Osteoblast (primary cell): Measurements from ENCODE around the gene PLK1. TPM values are rescaled to one million over a fixed set of nuclear protein-coding genes. Genes with fewer than 3 reads are reported as not detected.
A peak's percentile ranks its signal among the peaks of the same experiment; 100 is the strongest.

Experiments
- DNase-seq: peaks from one replicate; pipeline ENCODE4 v3.0.0; 2011; ENCODE audit warnings: low spot score, mixed read lengths; ENCODE audit not compliant: insufficient read length; ENCODE audit errors: missing footprints
- H2AFZ ChIP-seq: 2 replicates; pipeline ENCODE4 v1.6.0; 2011; ENCODE audit warnings: mild to moderate bottlenecking, low read length
- H3K27ac ChIP-seq: 2 replicates; pipeline ENCODE4 v1.5.1; 2011; ENCODE audit warnings: mild to moderate bottlenecking, low read depth, low read length, moderate library complexity
- H3K27me3 ChIP-seq: 2 replicates; pipeline ENCODE4 v1.6.0; 2012; ENCODE audit warnings: mild to moderate bottlenecking, control low read depth, inconsistent platforms, low read length, moderate library complexity; ENCODE audit not compliant: insufficient read depth
- H3K36me3 ChIP-seq: 2 replicates; pipeline ENCODE4 v1.5.1; 2011; ENCODE audit warnings: mild to moderate bottlenecking, low read length, control low read depth, moderate library complexity; ENCODE audit not compliant: insufficient read depth
- H3K4me1 ChIP-seq: 2 replicates; pipeline ENCODE4 v1.5.1; 2011; ENCODE audit warnings: mild to moderate bottlenecking, low read length, control low read depth, moderate library complexity; ENCODE audit not compliant: insufficient read depth
- H3K4me2 ChIP-seq: 2 replicates; pipeline ENCODE4 v1.6.0; 2011; ENCODE audit warnings: mild to moderate bottlenecking, low read length; ENCODE audit not compliant: insufficient read depth
- H3K4me3 ChIP-seq: fragments of 200-600 bp; sonication (generic); 3 replicates; pipeline ENCODE4 v1.5.1; 2012; ENCODE audit warnings: mild to moderate bottlenecking, low read length, inconsistent platforms; ENCODE audit not compliant: insufficient read depth
- H3K79me2 ChIP-seq: 2 replicates; pipeline ENCODE4 v1.6.0; 2012; ENCODE audit warnings: mild to moderate bottlenecking, low read length, control low read depth, inconsistent platforms; ENCODE audit not compliant: insufficient read depth
- H3K9me3 ChIP-seq: 2 replicates; pipeline ENCODE4 v1.5.1; 2011; ENCODE audit warnings: low read depth, low read length, control low read depth
- H4K20me1 ChIP-seq: 2 replicates; pipeline ENCODE4 v1.6.0; 2012; ENCODE audit warnings: mild to moderate bottlenecking, low read length, control low read depth; ENCODE audit not compliant: insufficient read depth
- total RNA-seq: library from RNA; depleted of rRNA; stranded (reverse); fragments of >200 nt; gene quantifications from 2 replicates; pipeline ENCODE4 v1.2.3, GENCODE V29; 2012
- TF ChIP-seq, protein P1 (sequence below): IDR thresholded peaks from 2 replicates; pipeline ENCODE4 v1.5.1; 2011; ENCODE audit warnings: mild to moderate bottlenecking, low read depth, low read length, moderate library complexity; ENCODE audit errors: extremely low read depth

The PLK1 gene
- total RNA-seq, 1 donor = 2.2 TPM

DNA sequence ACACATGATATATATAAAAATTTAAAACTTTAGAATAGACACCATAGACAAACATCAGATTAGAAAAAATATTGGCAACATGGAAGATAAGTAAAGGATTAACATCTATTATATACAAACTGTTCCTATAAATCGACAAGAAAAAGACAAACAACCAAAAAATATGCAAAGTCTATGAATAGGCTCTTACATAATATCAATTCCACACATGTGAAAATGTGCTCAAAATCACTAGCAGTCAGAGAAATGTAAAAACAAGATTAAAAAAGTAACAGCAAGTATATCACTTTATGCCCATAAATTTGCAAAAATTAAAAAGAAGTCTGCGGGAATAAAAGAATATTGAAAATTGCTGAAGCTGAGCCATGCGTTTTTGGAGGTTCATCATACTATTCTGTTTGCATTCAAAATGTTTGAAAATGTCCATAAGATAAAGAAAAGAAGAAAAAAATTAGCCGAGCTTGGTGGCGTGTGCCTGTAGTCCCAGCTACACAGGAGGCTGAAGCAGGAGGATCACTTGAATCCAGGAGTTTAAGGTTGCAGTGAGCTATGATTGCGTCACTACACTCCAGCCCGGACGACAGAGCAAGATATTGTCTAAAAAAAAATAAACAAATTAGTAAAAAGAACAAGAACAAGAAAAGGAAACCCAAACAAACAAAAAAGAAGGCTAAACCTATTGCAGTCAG, 45.6 kb downstream of the PLK1 start:
- no peaks in the 10 kb centered on the region for H3K27me3 ChIP-seq
- H3K27ac ChIP-seq = no peak overlapping the region
- peaks cover 2% of the 10 kb centered on the region for H3K4me1 ChIP-seq
- H4K20me1 ChIP-seq = no peaks in the 10 kb centered on the region
- no peak for DNase-seq
- H3K4me2 ChIP-seq = no peak overlapping the region
- no peak overlapping the region for H2AFZ ChIP-seq
- TF ChIP-seq, protein P1, sequence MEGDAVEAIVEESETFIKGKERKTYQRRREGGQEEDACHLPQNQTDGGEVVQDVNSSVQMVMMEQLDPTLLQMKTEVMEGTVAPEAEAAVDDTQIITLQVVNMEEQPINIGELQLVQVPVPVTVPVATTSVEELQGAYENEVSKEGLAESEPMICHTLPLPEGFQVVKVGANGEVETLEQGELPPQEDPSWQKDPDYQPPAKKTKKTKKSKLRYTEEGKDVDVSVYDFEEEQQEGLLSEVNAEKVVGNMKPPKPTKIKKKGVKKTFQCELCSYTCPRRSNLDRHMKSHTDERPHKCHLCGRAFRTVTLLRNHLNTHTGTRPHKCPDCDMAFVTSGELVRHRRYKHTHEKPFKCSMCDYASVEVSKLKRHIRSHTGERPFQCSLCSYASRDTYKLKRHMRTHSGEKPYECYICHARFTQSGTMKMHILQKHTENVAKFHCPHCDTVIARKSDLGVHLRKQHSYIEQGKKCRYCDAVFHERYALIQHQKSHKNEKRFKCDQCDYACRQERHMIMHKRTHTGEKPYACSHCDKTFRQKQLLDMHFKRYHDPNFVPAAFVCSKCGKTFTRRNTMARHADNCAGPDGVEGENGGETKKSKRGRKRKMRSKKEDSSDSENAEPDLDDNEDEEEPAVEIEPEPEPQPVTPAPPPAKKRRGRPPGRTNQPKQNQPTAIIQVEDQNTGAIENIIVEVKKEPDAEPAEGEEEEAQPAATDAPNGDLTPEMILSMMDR = no peak
- no peaks in the 10 kb centered on the region for H3K36me3 ChIP-seq
- H3K4me3 ChIP-seq = no peak overlapping the region
- H3K9me3 ChIP-seq = no peaks in the 10 kb centered on the region
- no peaks in the 10 kb centered on the region for H3K79me2 ChIP-seq

DNA sequence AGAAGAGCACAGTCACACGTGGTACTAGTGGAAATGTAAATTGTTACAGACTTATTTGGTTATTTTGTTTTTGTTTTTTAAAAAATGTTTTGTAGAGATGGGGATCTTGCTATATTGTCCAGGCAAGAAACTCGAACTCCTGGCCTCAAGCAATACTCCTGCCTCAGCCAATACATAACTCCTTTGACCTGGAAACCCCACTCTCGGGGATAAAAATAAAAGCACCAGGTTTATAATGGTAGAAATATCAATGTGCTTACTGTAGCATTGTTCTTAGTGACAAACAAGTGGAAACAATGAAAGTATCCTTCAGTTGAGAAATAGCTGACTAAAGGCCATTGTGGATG, 46.1 kb downstream of the PLK1 start:
- TF ChIP-seq, protein P1 = no peak
- Histone ChIP-seq H3K9me3 (no peaks in the 10 kb centered on the region), H3K27me3 (no peaks in the 10 kb centered on the region), H3K27ac (no peak overlapping the region), H4K20me1 (no peaks in the 10 kb centered on the region), H3K4me2 (no peak overlapping the region), H3K36me3 (no peaks in the 10 kb centered on the region), H3K4me1 (peaks cover 4% of the 10 kb centered on the region), H3K79me2 (no peaks in the 10 kb centered on the region), H3K4me3 (no peak overlapping the region), H2AFZ (no peak overlapping the region)
- DNase-seq = no peak

DNA sequence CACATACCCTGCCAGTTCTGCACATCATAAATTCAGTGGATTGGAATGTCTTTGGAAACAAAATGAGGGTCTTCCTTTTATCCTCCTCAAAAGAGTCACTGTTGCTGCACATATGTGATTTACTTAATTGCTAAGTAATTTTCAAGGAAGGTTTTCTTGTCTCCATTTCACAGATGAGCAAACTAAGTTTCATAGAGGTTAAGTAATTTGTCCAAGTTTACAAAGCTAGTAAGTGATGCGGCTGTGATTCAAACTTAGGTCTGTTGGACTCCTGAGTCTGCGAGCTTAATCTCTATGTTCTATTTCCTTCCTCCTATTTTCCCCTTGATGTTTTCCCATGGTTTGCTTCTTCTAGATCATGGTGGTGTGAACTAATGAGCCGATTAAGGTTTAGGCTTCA, 48.0 kb downstream of the PLK1 start:
- no peak overlapping the region for H3K27ac ChIP-seq
- H3K4me1 ChIP-seq = peaks cover 4% of the 10 kb centered on the region
- no peaks in the 10 kb centered on the region for H3K27me3 ChIP-seq
- H3K79me2 ChIP-seq = no peaks in the 10 kb centered on the region
- H3K4me3 ChIP-seq = no peak overlapping the region
- no peak overlapping the region for H3K4me2 ChIP-seq
- TF ChIP-seq, protein P1 = no peak
- no peak overlapping the region for H2AFZ ChIP-seq
- H3K9me3 ChIP-seq = no peaks in the 10 kb centered on the region
- H4K20me1 ChIP-seq = no peaks in the 10 kb centered on the region
- H3K36me3 ChIP-seq = no peaks in the 10 kb centered on the region
- no peak for DNase-seq

DNA sequence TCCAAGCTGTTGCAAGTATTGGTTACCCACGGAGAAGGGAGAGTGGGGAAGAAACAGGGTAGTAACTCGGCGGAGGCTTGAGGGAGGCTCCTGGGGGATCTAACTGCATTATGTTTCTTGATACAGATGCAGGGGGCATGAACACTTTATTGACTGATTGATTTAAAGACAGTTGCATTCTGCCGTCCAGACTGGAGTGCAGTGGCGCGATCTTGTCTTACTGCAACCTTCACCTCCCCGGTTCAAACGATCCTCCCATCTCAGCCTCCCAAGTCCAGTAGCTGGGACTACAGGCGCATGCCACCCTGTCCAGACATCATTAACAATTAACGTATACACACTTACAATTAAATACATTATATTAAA, 49.4 kb downstream of the PLK1 start:
- no peaks in the 10 kb centered on the region for H3K27me3 ChIP-seq
- no peaks in the 10 kb centered on the region for H4K20me1 ChIP-seq
- no peaks in the 10 kb centered on the region for H3K9me3 ChIP-seq
- TF ChIP-seq, protein P1 = no peak
- H3K4me2 ChIP-seq = no peak overlapping the region
- peak overlapping the region; percentile 78 for H2AFZ ChIP-seq
- H3K36me3 ChIP-seq = no peaks in the 10 kb centered on the region
- H3K4me1 ChIP-seq = peaks cover 4% of the 10 kb centered on the region
- no peak overlapping the region for H3K27ac ChIP-seq
- H3K79me2 ChIP-seq = no peaks in the 10 kb centered on the region
- no peak for DNase-seq
- no peak overlapping the region for H3K4me3 ChIP-seq
